Measurements from ENCODE around the gene SORCS2. TPM values are rescaled to one million over a fixed set of nuclear protein-coding genes. Genes with fewer than 3 reads are reported as not detected.

Gene SORCS2
- total RNA-seq, 2 donors from 2014 or later = 0.54 to 0.74 TPM

DNA sequence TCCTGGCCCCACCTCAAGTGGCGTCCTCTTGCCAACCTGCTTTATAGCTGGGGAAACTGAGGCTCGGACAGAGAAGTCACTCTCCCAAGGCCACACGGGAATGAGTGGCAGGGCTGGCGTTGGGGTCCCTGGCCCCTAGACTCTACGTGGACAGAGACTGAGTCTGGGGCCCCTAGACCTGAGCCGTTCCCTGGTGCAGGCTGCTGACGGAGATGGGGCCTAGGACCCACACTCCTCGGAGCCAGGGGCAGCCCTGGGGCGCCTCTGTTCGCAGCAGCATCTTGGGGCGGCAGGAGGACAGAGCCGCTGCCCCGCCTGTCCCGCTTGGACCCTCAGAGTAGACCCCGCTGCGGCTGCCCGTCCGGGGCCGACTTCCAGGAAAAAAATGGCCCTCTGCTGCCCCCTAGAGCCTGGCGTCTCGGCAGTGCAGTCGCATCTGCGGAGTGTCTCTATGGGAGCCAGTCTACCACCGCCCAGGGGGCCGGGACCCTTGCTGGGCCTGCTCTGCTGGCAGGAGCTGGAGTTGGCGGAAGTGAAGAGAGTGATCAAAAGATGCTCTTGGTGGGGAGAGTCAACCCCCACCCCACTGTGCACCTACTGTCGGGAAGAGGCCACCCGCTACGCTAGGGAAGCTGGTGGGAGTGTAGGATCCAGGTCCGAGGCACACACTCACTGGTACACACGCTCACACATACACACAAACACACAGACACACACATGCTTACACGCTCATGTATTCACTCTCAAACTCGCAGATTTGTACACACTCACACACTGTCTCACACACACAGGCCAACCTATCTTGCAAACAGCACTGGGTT lies 527.2 kb downstream of the SORCS2 start:
- no peaks in the 10 kb centered on the region for H3K27me3 ChIP-seq
- H3K9ac ChIP-seq (ENCODE audit: low read depth in 2 of 2, low read length in 2 of 2) = no peak overlapping the region
- H3K27ac ChIP-seq = no peak overlapping the region
- no peaks in the 10 kb centered on the region for H3K9me3 ChIP-seq
- no peaks in the 10 kb centered on the region for H3K36me3 ChIP-seq
- H3K4me3 ChIP-seq = no peak overlapping the region
- peak; percentile 56 for DNase-seq
- TF ChIP-seq, protein P1, sequence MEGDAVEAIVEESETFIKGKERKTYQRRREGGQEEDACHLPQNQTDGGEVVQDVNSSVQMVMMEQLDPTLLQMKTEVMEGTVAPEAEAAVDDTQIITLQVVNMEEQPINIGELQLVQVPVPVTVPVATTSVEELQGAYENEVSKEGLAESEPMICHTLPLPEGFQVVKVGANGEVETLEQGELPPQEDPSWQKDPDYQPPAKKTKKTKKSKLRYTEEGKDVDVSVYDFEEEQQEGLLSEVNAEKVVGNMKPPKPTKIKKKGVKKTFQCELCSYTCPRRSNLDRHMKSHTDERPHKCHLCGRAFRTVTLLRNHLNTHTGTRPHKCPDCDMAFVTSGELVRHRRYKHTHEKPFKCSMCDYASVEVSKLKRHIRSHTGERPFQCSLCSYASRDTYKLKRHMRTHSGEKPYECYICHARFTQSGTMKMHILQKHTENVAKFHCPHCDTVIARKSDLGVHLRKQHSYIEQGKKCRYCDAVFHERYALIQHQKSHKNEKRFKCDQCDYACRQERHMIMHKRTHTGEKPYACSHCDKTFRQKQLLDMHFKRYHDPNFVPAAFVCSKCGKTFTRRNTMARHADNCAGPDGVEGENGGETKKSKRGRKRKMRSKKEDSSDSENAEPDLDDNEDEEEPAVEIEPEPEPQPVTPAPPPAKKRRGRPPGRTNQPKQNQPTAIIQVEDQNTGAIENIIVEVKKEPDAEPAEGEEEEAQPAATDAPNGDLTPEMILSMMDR (IDR thresholded peaks at IDR 0.05) = peak; percentile 72
- no peaks in the 10 kb centered on the region for H3K4me1 ChIP-seq
- intact Hi-C loops (cut with DNase I) = loop anchor here (2.0 kb wide), 1 partner anchor 527 kb away; the partner anchor contains the start of gene SORCS2

DNA sequence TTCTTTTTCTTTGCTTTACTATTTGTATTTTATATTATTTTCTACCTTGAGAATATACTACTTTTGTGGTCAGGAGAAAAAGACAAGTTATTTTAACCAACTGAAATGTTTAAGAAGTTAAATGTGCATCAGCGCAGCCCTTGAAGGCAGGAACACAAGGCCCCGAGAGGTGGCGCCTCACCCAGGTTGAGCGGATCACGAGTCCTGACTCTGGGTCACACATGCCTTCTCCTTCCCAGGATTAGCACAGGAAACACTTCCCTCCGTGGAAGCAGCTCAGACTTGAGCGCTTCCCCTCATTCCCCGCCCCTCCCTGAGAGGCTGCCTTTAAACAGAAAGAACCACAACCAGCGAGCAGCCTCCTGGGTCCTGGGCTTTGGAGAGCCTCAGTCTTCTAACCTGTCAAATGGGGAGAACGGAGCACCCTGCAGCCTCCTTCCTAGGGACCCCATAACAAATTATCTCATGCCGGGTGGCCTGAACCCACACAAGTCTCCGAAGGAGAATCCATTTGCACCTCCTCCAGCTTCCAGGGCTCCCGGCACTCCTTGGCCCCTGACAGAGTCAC lies 529.7 kb downstream of the SORCS2 start:
- no peaks in the 10 kb centered on the region for H3K4me1 ChIP-seq
- no peaks in the 10 kb centered on the region for H3K27me3 ChIP-seq
- H3K9ac ChIP-seq (ENCODE audit: low read depth in 2 of 2, low read length in 2 of 2) = no peak overlapping the region
- no peak overlapping the region for H3K4me3 ChIP-seq
- TF ChIP-seq, protein P1 (IDR thresholded peaks at IDR 0.05) = no peak
- no peaks in the 10 kb centered on the region for H3K36me3 ChIP-seq
- intact Hi-C loops (cut with DNase I) = no loop called here
- H3K9me3 ChIP-seq = no peaks in the 10 kb centered on the region
- DNase-seq = no peak
- H3K27ac ChIP-seq = no peak overlapping the region

DNA sequence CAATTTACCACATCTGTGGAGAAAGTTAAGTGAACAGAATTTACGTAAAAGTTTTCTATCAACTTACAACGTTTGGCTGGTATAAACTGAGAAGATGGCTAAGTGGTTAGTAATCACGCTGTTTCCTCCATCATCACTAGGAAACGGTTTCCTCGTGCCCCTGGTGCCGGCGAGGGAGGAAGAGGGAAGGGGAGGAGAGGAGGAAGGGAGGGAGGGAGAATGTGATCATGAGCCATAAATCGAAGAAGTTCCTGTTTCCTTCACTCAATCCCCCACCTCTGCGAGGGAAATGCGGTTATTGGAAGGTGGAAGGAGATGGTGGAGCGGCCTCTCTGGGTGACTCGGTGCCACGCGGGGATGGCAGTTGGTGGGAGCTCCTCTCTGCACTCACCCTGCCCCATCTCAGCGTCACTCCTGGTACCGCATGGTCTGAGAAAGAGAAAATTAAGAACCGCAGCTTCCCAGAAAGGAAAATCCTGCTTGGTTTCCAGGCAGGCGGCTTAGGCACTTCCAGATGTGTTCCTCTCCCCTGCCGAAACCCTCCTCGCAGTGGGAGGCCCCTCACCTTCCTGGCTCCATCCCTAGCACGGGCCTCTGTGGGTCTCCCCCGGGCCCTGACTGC lies 530.5 kb downstream of the SORCS2 start:
- intact Hi-C loops (cut with DNase I) = no loop called here
- Histone ChIP-seq H3K9ac (ENCODE audit: low read depth in 2 of 2, low read length in 2 of 2) (no peak overlapping the region), H3K9me3 (no peaks in the 10 kb centered on the region)

DNA sequence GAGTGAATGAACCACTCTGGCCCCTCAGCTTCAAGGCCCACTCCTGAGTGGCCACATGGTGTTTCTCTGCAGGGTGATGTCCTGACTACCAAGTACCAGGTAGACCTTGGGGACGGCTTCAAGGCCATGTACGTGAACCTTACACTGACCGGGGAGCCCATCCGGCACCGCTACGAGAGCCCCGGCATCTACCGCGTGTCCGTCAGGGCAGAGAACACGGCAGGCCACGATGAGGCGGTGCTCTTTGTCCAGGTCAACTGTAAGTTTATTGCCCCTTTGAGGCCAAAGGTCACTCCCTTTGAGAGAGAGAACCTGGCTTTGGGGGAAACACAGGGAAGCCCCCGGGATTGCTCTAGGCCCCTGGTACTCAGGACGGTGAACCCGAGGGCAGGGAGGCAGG lies 531.3 kb downstream of the SORCS2 start:
- H3K36me3 ChIP-seq = no peaks in the 10 kb centered on the region
- no peak overlapping the region for H3K27ac ChIP-seq
- H3K4me1 ChIP-seq = no peaks in the 10 kb centered on the region
- intact Hi-C loops (cut with DNase I) = no loop called here
- H3K9ac ChIP-seq (ENCODE audit: low read depth in 2 of 2, low read length in 2 of 2) = no peak overlapping the region
- no peaks in the 10 kb centered on the region for H3K27me3 ChIP-seq
- no peak overlapping the region for H3K4me3 ChIP-seq
- DNase-seq = no peak
- no peaks in the 10 kb centered on the region for H3K9me3 ChIP-seq
- TF ChIP-seq, protein P1 (IDR thresholded peaks at IDR 0.05) = no peak

More for the DNA sequence above, 530.5 kb downstream of the SORCS2 start:
- TF ChIP-seq, protein P1 (IDR thresholded peaks at IDR 0.05) = no peak
- H3K4me1 ChIP-seq = no peaks in the 10 kb centered on the region
- no peak overlapping the region for H3K4me3 ChIP-seq
- H3K36me3 ChIP-seq = no peaks in the 10 kb centered on the region
- no peaks in the 10 kb centered on the region for H3K27me3 ChIP-seq
- DNase-seq = no peak
- H3K27ac ChIP-seq = no peak overlapping the region

DNA sequence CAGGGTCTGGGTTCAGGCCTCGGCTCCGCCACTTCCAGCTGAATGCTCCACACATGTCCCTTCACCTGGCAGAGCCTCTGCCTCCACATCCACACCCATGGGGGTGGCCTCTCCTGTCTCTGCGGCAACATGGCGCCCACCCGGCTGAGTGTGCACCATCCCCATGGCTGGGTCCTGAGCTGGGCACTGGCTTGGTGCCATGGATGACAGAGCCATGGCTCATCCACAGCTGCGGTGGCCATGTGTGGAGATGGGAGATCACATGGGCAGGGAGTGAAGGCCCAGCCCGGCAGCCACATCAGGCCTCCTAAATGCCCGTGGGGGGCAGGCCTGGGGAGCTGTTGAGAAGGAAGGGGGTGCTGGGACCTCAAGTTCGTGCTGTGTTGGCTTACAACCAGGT lies 533.6 kb downstream of the SORCS2 start:
- no peak for DNase-seq
- TF ChIP-seq, protein P1 (IDR thresholded peaks at IDR 0.05) = no peak
- Histone ChIP-seq H3K9me3 (no peaks in the 10 kb centered on the region), H3K4me3 (no peak overlapping the region), H3K27ac (no peak overlapping the region), H3K9ac (ENCODE audit: low read depth in 2 of 2, low read length in 2 of 2) (no peak overlapping the region), H3K27me3 (no peaks in the 10 kb centered on the region), H3K36me3 (no peaks in the 10 kb centered on the region), H3K4me1 (no peaks in the 10 kb centered on the region)
- intact Hi-C loops (cut with DNase I) = no loop called here
